RWPE1 (cell line): ENCODE results near the gene LANCL2.

Experiments used
- CTCF ChIA-PET: fragments of 350-600 bp; sonication (Branson Sonifier 250); formaldehyde crosslinking; extraction: SDS; loops from one replicate; lab custom pipeline; 2021; lab: Yijun Ruan, JAX
- POLR2A ChIA-PET: fragments of 400-600 bp; formaldehyde crosslinking; extraction: SDS; loops from one replicate; lab custom pipeline; 2020; ENCODE audit warnings: antibody characterized with exemption; ENCODE audit not compliant: low non-redundant PET; lab: Yijun Ruan, JAX
- DNase-seq: peaks from one replicate; pipeline ENCODE4 v3.0.0; 2012; ENCODE audit warnings: low spot score
- H3K27ac ChIP-seq: fragments of 450-650 bp; 2 replicates; pipeline ENCODE4 v1.5.1; 2017
- CTCF ChIP-seq: fragments of 450-650 bp; conservative IDR thresholded peaks from 2 replicates; pipeline ENCODE4 v1.5.1; 2017; ENCODE audit warnings: low read depth, mild to moderate bottlenecking

The LANCL2 gene

GRCh38 chr7:55452971-55453370, 87.8 kb downstream of the LANCL2 start:
- TF ChIP-seq CTCF, result no peak
- H3K27ac ChIP-seq, result no peak overlapping the region
- DNase-seq, result no peak
- POLR2A ChIA-PET, result no interaction called here
- CTCF ChIA-PET, result no interaction called here

GRCh38 chr7:55457801-55458200, 92.7 kb downstream of the LANCL2 start:
- POLR2A ChIA-PET, result no interaction called here
- CTCF ChIA-PET, result no interaction called here
- DNase-seq, result no peak
- no peak overlapping the region for H3K27ac ChIP-seq
- no peak for TF ChIP-seq CTCF

GRCh38 chr7:55458351-55458750, 93.2 kb downstream of the LANCL2 start:
- ChIA-PET CTCF (interaction anchor here (0.7 kb wide), 1 partner anchor 14 kb away, joined by 5 read pairs; no protein-coding TSS in a partner anchor), POLR2A (no interaction called here)
- no peak for TF ChIP-seq CTCF
- DNase-seq, result no peak
- no peak overlapping the region for H3K27ac ChIP-seq

GRCh38 chr7:55463686-55464262, 98.6 kb downstream of the LANCL2 start:
- no peak overlapping the region for H3K27ac ChIP-seq
- POLR2A ChIA-PET, result no interaction called here
- TF ChIP-seq CTCF, result no peak
- no peak for DNase-seq
- CTCF ChIA-PET, result no interaction called here

GRCh38 chr7:55464422-55464821, 99.3 kb downstream of the LANCL2 start:
- POLR2A ChIA-PET, result no interaction called here
- H3K27ac ChIP-seq, result no peak overlapping the region
- CTCF ChIA-PET, result no interaction called here
- no peak for DNase-seq
- TF ChIP-seq CTCF, result no peak

- no peak for TF ChIP-seq CTCF
- CTCF ChIA-PET, result no interaction called here
- no peak for DNase-seq
- POLR2A ChIA-PET, result no interaction called here
- no peak overlapping the region for H3K27ac ChIP-seq
Observed at GRCh38 chr7:55465691-55466090, 100.6 kb downstream of the LANCL2 start.
